D721Med (cell line): Measurements from ENCODE around the gene RFK.

Source experiments
- DNase-seq: peaks from one replicate; pipeline ENCODE4 v3.0.0; 2011; ENCODE audit warnings: low spot score; ENCODE audit not compliant: insufficient read length
- FAIRE-seq: peaks from 2 replicates; lab custom pipeline; 2011; peaks lifted over from hg19 to GRCh38; lab: Jason Lieb, UNC
- TF ChIP-seq, protein P1 (sequence below): IDR thresholded peaks from 2 replicates; pipeline ENCODE4 v1.5.1; 2012; ENCODE audit warnings: mild to moderate bottlenecking, control low read depth; ENCODE audit not compliant: insufficient read depth; ENCODE audit errors: missing control alignments

The RFK gene

DNA sequence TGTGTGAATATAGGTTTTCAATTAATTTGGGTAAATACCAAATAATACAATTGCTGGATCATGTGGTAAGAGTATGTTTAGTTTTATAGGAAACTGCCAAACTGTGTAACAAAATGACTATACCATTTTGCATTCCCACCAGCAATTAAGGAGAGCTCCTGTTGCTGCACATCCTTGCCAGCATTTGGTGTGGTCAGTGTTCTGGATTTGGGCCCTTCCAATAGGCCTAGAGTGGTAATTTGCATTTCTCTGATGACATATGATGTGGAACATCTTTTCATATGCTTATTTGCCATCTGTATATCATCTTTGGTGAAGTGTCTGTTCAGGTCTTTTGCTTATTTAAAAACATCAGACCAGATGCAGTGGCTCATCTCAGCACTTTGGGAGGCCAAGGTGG, 11.6 kb upstream of the RFK start:
- FAIRE-seq (no peak), DNase-seq (no peak)
- TF ChIP-seq, protein P1, sequence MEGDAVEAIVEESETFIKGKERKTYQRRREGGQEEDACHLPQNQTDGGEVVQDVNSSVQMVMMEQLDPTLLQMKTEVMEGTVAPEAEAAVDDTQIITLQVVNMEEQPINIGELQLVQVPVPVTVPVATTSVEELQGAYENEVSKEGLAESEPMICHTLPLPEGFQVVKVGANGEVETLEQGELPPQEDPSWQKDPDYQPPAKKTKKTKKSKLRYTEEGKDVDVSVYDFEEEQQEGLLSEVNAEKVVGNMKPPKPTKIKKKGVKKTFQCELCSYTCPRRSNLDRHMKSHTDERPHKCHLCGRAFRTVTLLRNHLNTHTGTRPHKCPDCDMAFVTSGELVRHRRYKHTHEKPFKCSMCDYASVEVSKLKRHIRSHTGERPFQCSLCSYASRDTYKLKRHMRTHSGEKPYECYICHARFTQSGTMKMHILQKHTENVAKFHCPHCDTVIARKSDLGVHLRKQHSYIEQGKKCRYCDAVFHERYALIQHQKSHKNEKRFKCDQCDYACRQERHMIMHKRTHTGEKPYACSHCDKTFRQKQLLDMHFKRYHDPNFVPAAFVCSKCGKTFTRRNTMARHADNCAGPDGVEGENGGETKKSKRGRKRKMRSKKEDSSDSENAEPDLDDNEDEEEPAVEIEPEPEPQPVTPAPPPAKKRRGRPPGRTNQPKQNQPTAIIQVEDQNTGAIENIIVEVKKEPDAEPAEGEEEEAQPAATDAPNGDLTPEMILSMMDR, result no peak

DNA sequence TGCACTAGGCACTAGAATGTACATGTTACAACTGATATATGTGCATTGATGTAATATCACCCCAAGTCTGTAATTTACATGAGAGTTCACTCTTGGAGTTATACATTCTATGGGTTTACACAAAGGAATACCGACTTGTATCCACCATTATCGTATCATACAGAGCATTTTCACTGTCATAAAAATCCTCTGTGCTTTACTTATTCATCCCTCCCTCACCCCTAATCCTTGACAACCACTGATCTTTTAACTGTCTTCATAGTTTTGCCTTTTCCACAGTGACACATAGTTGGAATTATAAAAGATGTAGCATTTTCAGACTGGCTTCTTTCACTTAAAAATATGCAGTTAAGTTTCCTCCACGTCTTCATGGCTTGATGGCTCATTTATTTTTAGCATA, 11.1 kb upstream of the RFK start:
- TF ChIP-seq, protein P1, result no peak
- DNase-seq (no peak), FAIRE-seq (no peak)

DNA sequence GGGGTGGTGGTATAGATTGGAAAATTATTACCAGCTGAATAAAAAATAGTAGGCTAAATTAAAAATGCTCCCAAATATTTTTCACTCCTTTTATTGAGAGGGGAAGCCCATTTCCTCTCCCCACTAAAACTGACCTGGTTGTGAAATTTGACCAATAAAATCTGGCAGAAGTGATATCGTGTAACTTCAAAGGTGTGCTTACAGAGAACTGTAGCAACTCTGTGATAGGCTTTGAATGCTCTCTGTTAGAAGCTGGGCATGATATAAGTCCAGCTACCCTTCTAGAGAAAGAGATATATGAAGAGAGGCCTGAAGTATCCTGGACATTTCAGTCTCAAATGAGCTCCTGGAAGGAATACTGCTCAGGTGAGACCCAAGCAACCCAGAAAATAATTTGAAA, 10.2 kb upstream of the RFK start:
- FAIRE-seq (no peak), DNase-seq (no peak)
- TF ChIP-seq, protein P1, result no peak

DNA sequence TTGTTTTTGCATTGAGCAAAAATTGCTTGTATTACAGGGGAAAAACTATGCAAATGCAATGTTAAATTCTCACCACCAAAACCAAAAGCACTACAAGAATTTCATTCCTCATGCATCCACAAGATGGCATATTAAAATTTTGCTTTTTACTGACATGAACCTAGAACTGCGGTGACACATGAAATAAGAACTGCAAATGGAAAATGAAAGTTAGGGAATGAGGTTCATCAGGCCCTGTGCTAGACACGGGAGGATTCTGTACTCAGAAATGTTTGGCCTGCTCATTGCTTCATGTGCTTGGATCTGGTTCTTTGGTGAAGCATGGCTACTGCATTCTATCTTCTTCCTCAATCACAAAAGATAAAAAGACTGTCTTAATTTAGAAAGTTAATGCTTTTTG, 9.1 kb upstream of the RFK start:
- DNase-seq (no peak), FAIRE-seq (no peak)
- TF ChIP-seq, protein P1, result peak; percentile 35

DNA sequence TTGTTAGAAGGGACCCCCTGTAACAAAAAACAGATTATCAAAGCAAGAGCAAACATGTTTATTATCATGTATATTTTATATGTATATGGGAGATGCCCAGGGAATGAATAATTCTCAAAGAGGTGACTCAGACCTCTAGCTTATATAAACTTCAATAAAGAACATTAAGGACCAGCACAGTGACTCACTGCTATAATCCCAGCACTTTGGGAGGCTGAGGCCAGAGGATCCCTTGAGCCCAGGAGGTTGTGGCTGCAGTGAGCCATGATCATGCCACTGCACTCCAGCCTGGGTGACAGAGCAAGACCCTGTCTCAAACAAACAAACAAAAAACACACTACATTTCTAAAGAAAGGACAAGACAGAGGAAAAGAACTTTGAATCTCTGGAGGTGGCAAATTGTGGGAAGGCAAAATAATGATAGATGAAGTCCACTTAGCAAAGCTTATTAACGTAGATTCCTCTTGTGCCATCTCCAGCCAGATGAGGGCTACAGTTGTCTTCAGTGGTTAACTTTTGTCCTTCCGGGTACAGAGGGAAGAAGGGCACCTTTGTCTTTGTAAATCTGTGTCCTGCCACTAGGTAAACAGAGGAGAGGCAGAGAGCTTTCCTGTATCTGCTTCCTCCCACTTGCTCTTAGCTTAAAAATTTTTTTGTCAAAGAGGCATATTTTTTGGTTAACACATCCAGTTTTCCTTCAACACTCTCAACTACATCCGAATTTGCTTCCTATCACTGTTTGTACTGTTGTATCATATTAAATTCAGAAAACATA, 7.5 kb upstream of the RFK start:
- TF ChIP-seq, protein P1, result no peak
- DNase-seq (no peak), FAIRE-seq (no peak)

DNA sequence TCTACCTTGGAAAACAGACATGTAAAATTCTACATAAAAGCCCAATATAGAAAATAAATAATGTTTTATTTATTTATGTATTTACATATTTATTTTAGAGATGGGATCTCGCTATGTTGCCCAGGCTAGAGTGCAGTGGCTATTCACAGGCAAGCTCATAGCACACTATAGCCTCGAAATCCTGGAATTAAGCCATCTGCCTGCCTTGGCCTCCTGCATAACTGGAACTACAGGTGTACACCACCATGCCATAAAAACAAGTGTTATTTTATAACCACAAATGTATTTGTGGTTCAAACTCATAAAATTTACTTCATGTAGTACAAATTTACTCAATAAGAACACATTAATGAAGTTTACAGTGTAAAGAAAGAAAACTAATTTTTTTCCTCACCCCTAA, 7.0 kb upstream of the RFK start:
- DNase-seq (no peak), FAIRE-seq (no peak)
- TF ChIP-seq, protein P1, result no peak

DNA sequence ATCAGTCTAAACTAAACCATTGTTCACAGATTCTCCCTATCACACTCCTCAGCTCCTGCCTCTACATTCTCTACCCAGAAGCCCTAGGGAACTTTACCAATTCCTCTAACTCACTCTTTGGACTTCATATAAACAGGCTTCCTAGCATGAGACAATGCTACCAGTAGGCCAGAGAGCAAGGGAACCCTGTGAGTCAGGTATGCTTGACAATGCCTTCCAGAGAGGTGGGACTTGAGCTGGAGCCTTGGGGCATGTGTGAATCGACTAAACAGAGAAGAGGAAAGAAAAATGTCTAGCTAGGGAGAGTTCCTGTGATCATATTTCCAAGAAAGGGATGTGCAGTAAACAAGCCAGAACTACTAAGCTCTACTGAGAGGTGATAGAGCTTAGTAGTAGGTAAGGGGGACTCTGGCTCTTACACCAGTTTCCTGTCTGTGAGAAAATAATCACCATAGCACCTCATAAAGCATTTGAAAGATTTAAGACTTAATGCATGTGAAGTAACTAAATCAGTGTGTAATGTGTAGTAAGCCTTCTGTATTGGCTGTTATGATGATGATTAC, 6.4 kb upstream of the RFK start:
- DNase-seq, result no peak

More for the DNA sequence above, 6.4 kb upstream of the RFK start:
- FAIRE-seq, result no peak
- TF ChIP-seq, protein P1, result no peak
